ENCODE measurements around the gene CD3D.

CD3D gene

DNA sequence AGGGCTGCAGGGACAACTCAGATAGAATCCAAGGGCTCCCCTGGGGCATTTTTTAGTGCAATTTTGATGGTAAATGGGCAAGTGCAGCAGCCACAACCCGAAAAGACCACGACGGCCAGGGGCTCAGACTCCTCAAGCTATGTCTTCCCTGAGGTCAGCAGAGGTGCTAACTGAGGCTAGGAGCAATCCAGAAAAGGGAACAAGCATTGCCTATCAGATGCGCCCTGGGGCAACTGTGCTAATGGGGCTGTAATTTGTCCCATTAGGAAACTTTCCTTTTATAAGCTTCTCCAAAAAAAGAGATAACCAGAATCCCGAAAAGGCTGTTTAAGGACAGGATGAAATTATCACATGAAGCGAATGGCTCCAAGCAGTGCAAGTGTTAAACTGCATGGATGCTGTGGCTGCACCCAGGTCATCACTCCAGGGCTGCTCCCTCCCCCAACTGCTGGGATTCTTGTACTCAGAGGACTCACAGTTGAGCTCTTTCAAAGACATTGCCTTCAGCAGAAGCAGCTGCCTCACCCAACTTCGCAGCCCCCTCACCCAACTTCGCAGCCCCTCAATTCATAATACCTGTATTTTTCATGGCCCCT is 40.8 kb downstream of the CD3D start:
- no peak for DNase-seq (ENCODE audit: low spot score)

DNA sequence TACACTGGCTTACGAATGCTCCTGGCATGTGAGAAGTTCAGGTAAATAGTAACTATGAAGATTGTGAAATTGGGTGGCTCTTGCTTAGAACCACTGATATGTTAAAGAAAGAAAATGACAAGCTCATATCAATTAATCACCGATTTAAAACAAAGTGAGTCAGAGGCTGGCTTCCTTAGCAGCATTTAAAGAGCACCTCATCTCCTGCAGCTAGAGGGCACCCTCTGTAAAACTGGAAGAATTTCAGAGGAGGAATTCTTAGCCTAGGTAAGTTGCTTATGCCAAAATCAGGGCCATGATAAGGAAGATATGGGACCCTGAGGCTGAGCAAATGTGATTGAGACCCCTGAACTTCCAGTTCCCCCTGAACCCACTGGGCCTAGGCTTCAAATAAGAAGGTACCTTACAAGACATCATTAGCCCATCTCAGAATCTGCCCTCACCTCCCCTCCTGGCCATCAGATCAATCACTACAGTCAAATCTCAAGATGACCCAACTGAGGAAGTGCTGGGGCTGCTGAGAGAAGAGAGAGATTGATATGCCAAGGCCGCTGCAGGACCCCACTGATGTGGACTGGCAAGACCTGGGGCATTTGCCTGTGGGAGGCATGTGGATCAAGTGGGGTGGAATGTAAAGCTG is 46.6 kb downstream of the CD3D start:
- DNase-seq (ENCODE audit: low spot score), result no peak

DNA sequence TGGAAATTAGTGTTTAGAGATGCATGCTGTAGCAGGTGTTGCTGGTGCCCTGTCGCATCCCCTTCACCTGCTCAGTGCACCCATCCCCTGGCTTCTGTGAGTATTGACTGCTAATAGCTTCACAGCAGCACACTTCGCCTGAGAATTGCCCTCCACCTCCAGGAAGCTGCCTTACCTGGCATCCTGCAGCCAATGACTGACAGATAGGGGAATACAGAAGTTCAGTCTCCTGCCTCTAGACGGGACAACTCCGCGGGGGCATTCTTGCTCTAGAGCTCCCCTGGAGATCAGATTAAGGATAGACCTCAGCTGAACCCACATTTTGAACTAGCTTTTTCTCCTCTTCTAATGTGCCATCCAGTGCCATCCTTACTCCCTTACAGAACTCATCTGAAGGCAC is 47.3 kb downstream of the CD3D start:
- DNase-seq (ENCODE audit: low spot score), result no peak

DNA sequence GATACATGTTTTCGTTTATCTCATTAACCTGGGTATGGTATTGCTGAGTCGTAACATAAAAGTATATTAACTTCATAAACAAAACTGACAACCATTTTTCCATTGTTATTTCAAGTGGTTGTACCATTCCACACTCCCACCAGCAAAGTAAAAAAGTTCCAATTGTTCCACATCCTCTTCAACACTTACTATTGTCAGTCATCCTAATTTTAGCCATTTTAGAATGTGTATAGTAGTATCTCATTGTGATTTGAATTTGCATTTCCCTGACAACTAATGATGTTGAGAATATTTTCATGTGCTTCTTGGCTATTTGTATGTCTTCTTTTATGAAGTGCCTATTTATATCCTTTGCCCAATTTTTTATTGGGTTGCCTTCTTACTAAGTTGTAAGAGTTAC is 48.5 kb downstream of the CD3D start:
- no peak for DNase-seq (ENCODE audit: low spot score)

DNA sequence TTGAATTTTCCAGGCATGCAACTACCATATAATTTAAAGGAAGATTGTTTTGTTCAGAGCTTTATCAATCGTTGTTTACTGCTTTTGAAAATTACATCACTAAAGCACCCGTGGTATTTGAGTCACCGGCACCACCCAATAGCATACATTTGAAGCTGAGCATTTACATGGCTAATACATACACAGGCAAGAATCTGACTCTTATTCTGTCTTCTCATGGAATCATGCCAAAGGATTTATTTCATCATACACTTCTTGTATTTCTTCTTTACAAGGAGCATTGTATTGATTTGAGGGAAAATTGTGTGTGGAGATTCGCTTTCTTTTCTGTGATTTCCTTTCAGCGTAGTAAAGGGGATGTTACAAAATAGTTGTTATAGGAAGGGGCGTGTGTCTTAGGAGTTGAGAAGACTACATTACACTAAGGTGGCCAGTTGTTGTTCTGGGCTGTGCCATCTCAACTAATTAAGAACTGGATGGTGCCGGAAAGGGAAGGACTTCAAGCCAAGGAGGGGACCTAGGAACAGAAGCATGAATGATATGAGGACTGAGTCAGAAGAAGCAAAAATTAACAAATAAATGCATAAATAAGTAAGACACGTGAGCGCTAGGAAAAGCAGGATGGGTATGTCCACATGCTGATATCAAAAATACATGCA is 50.9 kb downstream of the CD3D start:
- no peak for DNase-seq (ENCODE audit: low spot score)

DNA sequence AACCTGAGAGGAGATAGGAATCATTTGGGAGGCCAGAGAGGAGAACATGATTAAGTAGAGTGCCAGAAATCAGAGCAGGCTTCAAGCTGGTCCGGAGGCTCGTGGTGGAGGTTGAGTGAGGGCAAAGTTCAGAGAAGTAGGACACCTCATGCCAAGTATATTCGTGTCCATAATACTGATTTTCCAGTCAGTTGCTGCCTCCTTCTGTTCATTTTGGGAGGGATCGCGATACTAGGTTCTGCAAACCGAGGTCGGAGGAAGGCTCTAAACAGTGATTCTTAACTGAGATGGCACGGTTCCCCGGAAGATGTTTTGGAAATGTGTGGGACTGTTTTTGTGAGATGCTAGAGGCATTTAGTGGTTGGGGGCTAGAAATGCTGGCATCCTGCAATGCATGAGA is 51.6 kb downstream of the CD3D start:
- DNase-seq (ENCODE audit: low spot score), result no peak

DNA sequence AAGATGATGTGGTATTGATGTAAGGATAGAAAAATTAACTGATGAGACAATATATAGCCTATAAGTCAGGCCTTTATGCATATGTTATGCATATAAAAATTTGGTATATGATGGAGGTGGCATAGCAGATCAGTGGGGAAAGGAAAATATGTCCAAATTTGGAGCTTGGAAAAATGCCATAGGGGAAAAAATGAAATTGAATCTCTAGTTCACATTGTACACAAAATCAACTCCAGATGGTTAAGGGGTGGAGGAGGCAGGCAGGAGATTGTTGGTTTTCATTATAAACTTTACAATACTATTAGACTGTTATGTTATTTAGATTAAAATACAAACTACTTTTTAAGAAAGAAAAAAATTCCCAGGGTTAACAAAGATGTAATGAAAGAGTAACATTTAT is 53.1 kb downstream of the CD3D start:
- DNase-seq (ENCODE audit: low spot score), result no peak

Data from AG08396 (cell line).